Thyroid gland (tissue), 4 donors: ENCODE results near the gene LSM14A. TPM values are rescaled to one million over a fixed set of nuclear protein-coding genes. Genes with fewer than 3 reads are reported as not detected.

Experiments
- DNase-seq, 2 donors: peaks; one replicate each; pipeline ENCODE4 v3.0.0-alpha.2; 2019
- H3K27ac ChIP-seq, 3 donors: fragments of 200-600 bp; sonication (generic); 1 replicate in 2 of 3; 2 replicates in 1 of 3; pipeline ENCODE4 v1.5.1; 2016 to 2019; ENCODE audit warnings: mild to moderate bottlenecking in 1 of 3, moderate library complexity in 1 of 3
- H3K27me3 ChIP-seq: fragments of 200-600 bp; sonication (generic); one replicate; pipeline ENCODE4 v1.5.1; 2019
- H3K36me3 ChIP-seq, 2 donors: fragments of 200-600 bp; sonication (generic); one replicate each; pipeline ENCODE4 v1.5.1; 2016 to 2019
- H3K4me1 ChIP-seq, 2 donors: fragments of 200-600 bp; sonication (generic); one replicate each; pipeline ENCODE4 v1.5.1; 2017 to 2019
- H3K4me3 ChIP-seq, 3 donors: fragments of 200-600 bp; sonication (generic); replicated peaks in 1 of 3; 1 replicate in 2 of 3; 2 replicates in 1 of 3; pipeline ENCODE4 v1.5.1; 2016; ENCODE audit warnings: mild to moderate bottlenecking in 1 of 3
- H3K9me3 ChIP-seq: fragments of 200-600 bp; sonication (generic); one replicate; pipeline ENCODE4 v1.5.1; 2017
- POLR2A ChIP-seq, 2 donors: fragments of 450-650 bp; IDR thresholded peaks; one replicate each; pipeline ENCODE4 v1.6.1; 2017; ENCODE audit warnings: antibody characterized with exemption in 2 of 2, mild to moderate bottlenecking in 2 of 2, moderate library complexity in 1 of 2
- WGBS, 2 donors: methylation state at CpG; one replicate each; pipeline ENCODE4 v1.1.5; 2017; 5-methylcytosine and 5-hydroxymethylcytosine counted together
- intact Hi-C: fragments of 100-400 bp; cut with DNase I; formaldehyde crosslinking; loops from one replicate; pipeline ENCODE4 v1.15.1; 2023
- total RNA-seq, 4 donors: library from RNA; depleted of rRNA; stranded (reverse); fragments of >200 nt; gene quantifications; one replicate each; pipeline ENCODE4 v1.2.3, GENCODE V29; 2016
- TF ChIP-seq, protein P1 (sequence below), 6 experiments: fragments of 200-600 bp in 3 of 6; fragments of 450-650 bp in 3 of 6; sonication (generic) in 3 of 6; IDR thresholded peaks; one replicate each; pipeline ENCODE4 v1.5.1; 2016 to 2019; ENCODE audit warnings: antibody characterized with exemption in 6 of 6, mild to moderate bottlenecking in 2 of 6, inconsistent platforms in 1 of 6, moderate library complexity in 1 of 6

Gene LSM14A
- total RNA-seq = 100 to 1,000 TPM; 137 to 253 (median 168) TPM

DNA sequence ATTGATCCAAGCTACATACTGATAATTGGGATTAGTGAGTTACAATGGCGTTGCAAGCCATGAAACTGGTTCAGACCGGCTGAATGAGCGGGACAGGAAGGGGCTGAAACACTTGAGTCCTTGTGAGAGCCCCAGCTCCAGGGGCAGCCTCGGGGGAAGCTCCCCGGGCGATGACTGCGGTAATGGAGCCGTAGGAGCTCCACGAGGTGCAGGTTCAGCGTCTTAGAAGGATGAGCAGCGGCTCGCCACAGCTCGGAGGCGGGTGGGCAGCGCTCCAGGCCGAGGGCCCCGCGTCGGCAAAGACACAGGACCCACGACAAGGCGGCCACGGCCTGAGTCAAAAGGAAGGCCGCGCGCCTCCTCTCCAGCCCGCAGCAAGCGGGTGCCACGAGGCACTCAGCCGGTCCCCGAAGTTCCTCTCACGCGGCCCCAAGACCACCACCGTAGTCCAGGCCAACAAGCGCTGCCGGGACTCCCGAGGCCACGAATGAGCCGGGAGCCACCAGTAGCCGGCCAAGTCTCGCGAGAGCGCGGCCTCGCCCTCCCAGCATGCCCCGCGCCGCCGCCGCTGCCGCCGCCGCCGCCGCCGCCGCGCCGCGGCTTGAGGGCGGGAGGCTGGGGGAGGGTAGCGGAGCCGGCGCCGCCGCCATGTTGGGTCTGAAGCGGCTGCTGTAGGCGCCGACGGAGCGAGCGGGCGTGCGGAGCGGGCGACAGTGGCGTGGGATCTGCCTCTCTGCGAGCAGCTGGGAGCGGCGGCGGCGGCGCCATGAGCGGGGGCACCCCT, at the start of gene LSM14A:
LSM14A (plus strand) TSS at position 628 of the 784 bp plus-strand sequence; CDS start at position 767, 139 bp downstream.
- DNase-seq = peak; percentile 92 to 93
- 0 to 4% methylated on average over 6 to 10 of the region's 83 CpGs for WGBS, 2 donors
- no peaks in the 10 kb centered on the region for H3K9me3 ChIP-seq
- no peaks in the 10 kb centered on the region for H3K36me3 ChIP-seq
- TF ChIP-seq, protein P1, sequence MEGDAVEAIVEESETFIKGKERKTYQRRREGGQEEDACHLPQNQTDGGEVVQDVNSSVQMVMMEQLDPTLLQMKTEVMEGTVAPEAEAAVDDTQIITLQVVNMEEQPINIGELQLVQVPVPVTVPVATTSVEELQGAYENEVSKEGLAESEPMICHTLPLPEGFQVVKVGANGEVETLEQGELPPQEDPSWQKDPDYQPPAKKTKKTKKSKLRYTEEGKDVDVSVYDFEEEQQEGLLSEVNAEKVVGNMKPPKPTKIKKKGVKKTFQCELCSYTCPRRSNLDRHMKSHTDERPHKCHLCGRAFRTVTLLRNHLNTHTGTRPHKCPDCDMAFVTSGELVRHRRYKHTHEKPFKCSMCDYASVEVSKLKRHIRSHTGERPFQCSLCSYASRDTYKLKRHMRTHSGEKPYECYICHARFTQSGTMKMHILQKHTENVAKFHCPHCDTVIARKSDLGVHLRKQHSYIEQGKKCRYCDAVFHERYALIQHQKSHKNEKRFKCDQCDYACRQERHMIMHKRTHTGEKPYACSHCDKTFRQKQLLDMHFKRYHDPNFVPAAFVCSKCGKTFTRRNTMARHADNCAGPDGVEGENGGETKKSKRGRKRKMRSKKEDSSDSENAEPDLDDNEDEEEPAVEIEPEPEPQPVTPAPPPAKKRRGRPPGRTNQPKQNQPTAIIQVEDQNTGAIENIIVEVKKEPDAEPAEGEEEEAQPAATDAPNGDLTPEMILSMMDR (IDR thresholded peaks at IDR 0.05) = peak in 1 of 6 experiments; percentile 10
- TF ChIP-seq POLR2A (IDR thresholded peaks at IDR 0.05) = peak in 1 of 2 donors; percentile 91
- H3K4me1 ChIP-seq = peaks cover 42 to 44% of the 10 kb centered on the region in 2 donors
- H3K27ac ChIP-seq = peak within 1 kb of the TSS; percentile 96 to 100 (median 99)
- no peaks in the 10 kb centered on the region for H3K27me3 ChIP-seq
- H3K4me3 ChIP-seq = peak within 1 kb of the TSS; percentile 45 to 100 (median 95)
- intact Hi-C loops = loop anchor here (10.0 kb wide), 1 partner anchor 173 kb away; no protein-coding TSS in a partner anchor

DNA sequence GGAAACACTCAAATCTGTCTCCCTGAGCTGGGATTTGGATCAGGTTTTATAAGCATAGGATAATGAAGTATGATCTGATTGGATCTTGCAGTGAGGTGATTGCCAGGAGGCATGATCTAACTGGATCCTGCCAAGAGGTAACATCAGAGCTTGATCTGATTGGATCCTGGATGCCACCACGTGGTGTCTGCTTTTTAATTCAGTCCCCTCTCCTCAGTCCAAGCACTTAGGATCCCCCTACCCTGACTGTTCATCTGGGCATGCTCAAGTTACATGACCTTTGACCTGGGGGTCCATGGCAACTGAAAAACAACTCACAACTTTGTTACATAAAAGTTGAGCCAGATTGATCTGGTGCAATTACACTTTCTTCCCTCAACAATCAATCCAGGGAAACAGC, 47.5 kb upstream of the LSM14A start:
- H3K4me3 ChIP-seq = no peak overlapping the region
- intact Hi-C loops = no loop called here
- no peaks in the 10 kb centered on the region for H3K27me3 ChIP-seq
- DNase-seq = no peak
- H3K9me3 ChIP-seq = no peaks in the 10 kb centered on the region
- TF ChIP-seq POLR2A (IDR thresholded peaks at IDR 0.05) = no peak
- TF ChIP-seq, protein P1 (IDR thresholded peaks at IDR 0.05) = no peak
- H3K4me1 ChIP-seq = no peaks in the 10 kb centered on the region
- H3K36me3 ChIP-seq = no peaks in the 10 kb centered on the region
- 0 to 7% methylated on average over 1 of the region's 1 CpG for WGBS, 2 donors
- no peak overlapping the region for H3K27ac ChIP-seq

DNA sequence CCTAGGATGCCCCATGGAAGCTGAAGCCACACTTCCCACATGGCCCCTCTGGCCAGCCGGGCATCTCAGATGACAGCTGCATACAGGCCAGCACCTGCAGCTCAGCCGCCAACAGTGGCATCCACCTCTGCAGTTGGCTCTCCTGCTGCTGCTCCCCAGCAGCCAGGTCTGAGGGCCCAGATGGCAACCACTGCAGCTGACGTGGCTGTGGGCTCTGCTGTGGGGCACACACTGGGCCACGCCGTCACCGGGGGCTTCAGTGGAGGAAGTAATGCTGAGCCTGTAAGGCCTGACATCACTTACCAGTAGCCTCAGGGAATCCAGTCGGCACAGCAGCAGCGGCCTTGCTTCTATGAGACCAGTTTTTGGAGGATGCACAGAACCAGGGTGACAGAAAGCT, 45.3 kb upstream of the LSM14A start:
- WGBS, 2 donors = 78 to 79% methylated on average over 5 to 6 of the region's 8 CpGs
- Histone ChIP-seq H3K4me1 (no peaks in the 10 kb centered on the region), H3K27me3 (no peaks in the 10 kb centered on the region), H3K36me3 (no peaks in the 10 kb centered on the region), H3K4me3 (no peak overlapping the region), H3K27ac (no peak overlapping the region), H3K9me3 (no peaks in the 10 kb centered on the region)
- TF ChIP-seq POLR2A (IDR thresholded peaks at IDR 0.05) = no peak
- TF ChIP-seq, protein P1 (IDR thresholded peaks at IDR 0.05) = no peak
- intact Hi-C loops = no loop called here
- no peak for DNase-seq

DNA sequence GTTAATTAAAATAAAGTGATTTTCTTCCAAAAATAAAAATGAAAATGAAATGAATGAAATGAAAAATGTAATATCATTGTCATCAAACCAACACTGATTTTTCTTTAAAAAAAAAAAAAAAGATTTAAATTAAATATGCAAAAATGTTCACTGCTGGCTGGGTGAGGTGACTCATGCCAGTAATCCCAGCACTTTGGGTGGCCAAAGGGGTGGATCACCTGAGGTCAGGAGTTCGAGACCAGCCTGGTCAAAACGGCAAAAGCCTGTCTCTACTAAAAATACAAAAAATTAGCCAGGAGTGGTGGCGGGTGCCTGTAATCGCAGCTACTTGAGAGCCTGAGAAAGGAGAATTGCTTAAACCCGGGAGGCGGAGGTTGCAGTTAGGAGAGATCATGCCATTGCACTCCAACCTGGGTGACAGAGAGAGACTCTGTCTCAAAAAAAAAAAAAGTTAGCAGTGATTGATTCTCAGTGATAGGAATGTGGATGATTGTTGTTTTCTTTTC, 44.6 kb upstream of the LSM14A start:
- 68 to 70% methylated on average over 6 of the region's 6 CpGs for WGBS, 2 donors
- no peaks in the 10 kb centered on the region for H3K27me3 ChIP-seq
- no peaks in the 10 kb centered on the region for H3K36me3 ChIP-seq
- H3K4me1 ChIP-seq = no peaks in the 10 kb centered on the region
- no peak overlapping the region for H3K4me3 ChIP-seq
- no peak for TF ChIP-seq POLR2A (IDR thresholded peaks at IDR 0.05)
- TF ChIP-seq, protein P1 (IDR thresholded peaks at IDR 0.05) = no peak
- DNase-seq = no peak
- H3K27ac ChIP-seq = no peak overlapping the region
- H3K9me3 ChIP-seq = no peaks in the 10 kb centered on the region
- intact Hi-C loops = no loop called here
